Measurements from ENCODE around the gene SUGCT.

The SUGCT gene

DNA sequence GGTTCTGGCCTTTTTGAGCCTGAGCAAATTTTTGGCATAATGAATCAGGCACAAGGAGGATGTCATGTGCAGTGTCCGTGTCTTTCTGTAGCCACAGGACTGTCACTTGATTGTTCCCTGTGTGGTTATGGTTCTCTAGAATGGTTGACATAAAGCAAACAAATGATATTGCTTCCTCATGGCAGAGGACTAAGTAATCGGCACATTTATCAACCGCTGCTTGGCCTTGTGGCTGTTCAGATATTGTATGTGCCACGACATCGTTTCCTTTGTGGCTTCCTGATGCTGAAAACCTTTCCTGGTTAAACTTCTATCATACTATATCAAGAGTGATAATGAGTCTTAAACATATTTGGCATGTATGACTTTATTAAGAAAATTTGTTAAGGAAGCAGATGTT lies 598.8 kb downstream of the SUGCT start:
- Histone ChIP-seq H3K27me3 (ENCODE audit: insufficient read depth, low read length, poor library complexity, severe bottlenecking) (peaks cover 66% of the 10 kb centered on the region), H3F3A (ENCODE audit: low read depth) (peaks cover 2% of the 10 kb centered on the region; the same call in 1 of the 2 replicates), H3K4me2 (ENCODE audit: low read depth, low read length, poor library complexity, severe bottlenecking) (peak overlapping the region; percentile 10), H3K4me1 (ENCODE audit: insufficient read depth, low read length, poor library complexity, severe bottlenecking) (peaks cover 10% of the 10 kb centered on the region), H4K20me1 (ENCODE audit: insufficient read depth, low read length, poor library complexity, severe bottlenecking) (no peaks in the 10 kb centered on the region), H3K36me3 (ENCODE audit: insufficient read depth, low read length) (no peaks in the 10 kb centered on the region), H3K79me2 (ENCODE audit: insufficient read depth, low read length) (no peaks in the 10 kb centered on the region), H3K4me3 (ENCODE audit: low read length, poor library complexity, severe bottlenecking) (no peak overlapping the region), H3K9me2 (replicated peaks; ENCODE audit: low read depth, low read length) (no peaks in the 10 kb centered on the region), H3K9ac (ENCODE audit: low read depth, low read length, poor library complexity, severe bottlenecking) (no peak overlapping the region), H2AFZ (ENCODE audit: low read length) (no peak overlapping the region), H3K9me3 (ENCODE audit: insufficient read depth, low read depth, low read length) (no peaks in the 10 kb centered on the region)
- peak; percentile 98 for TF ChIP-seq EZH2phosphoT487 (IDR thresholded peaks at IDR 0.05; ENCODE audit: borderline replicate concordance)
- TF ChIP-seq, protein P1, sequence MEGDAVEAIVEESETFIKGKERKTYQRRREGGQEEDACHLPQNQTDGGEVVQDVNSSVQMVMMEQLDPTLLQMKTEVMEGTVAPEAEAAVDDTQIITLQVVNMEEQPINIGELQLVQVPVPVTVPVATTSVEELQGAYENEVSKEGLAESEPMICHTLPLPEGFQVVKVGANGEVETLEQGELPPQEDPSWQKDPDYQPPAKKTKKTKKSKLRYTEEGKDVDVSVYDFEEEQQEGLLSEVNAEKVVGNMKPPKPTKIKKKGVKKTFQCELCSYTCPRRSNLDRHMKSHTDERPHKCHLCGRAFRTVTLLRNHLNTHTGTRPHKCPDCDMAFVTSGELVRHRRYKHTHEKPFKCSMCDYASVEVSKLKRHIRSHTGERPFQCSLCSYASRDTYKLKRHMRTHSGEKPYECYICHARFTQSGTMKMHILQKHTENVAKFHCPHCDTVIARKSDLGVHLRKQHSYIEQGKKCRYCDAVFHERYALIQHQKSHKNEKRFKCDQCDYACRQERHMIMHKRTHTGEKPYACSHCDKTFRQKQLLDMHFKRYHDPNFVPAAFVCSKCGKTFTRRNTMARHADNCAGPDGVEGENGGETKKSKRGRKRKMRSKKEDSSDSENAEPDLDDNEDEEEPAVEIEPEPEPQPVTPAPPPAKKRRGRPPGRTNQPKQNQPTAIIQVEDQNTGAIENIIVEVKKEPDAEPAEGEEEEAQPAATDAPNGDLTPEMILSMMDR (conservative IDR thresholded peaks at IDR 0.05; ENCODE audit: low read length), result no peak

- Histone ChIP-seq H3K9me3 (ENCODE audit: insufficient read depth, low read depth, low read length) (no peaks in the 10 kb centered on the region), H3K4me3 (ENCODE audit: low read length, poor library complexity, severe bottlenecking) (no peak overlapping the region), H3K27me3 (ENCODE audit: insufficient read depth, low read length, poor library complexity, severe bottlenecking) (peaks cover 39% of the 10 kb centered on the region), H3K9me2 (replicated peaks; ENCODE audit: low read depth, low read length) (no peaks in the 10 kb centered on the region), H3K4me1 (ENCODE audit: insufficient read depth, low read length, poor library complexity, severe bottlenecking) (no peaks in the 10 kb centered on the region), H3K4me2 (ENCODE audit: low read depth, low read length, poor library complexity, severe bottlenecking) (no peak overlapping the region), H3F3A (ENCODE audit: low read depth) (no peaks in the 10 kb centered on the region), H3K9ac (ENCODE audit: low read depth, low read length, poor library complexity, severe bottlenecking) (no peak overlapping the region), H2AFZ (ENCODE audit: low read length) (no peak overlapping the region), H3K79me2 (ENCODE audit: insufficient read depth, low read length) (no peaks in the 10 kb centered on the region), H3K36me3 (ENCODE audit: insufficient read depth, low read length) (no peaks in the 10 kb centered on the region), H4K20me1 (ENCODE audit: insufficient read depth, low read length, poor library complexity, severe bottlenecking) (no peaks in the 10 kb centered on the region)
- no peak for TF ChIP-seq EZH2phosphoT487 (IDR thresholded peaks at IDR 0.05; ENCODE audit: borderline replicate concordance)
- TF ChIP-seq, protein P1 (conservative IDR thresholded peaks at IDR 0.05; ENCODE audit: low read length), result no peak
Measured at GRCh38 chr7:40739257-40739656, 604.5 kb downstream of the SUGCT start.

DNA sequence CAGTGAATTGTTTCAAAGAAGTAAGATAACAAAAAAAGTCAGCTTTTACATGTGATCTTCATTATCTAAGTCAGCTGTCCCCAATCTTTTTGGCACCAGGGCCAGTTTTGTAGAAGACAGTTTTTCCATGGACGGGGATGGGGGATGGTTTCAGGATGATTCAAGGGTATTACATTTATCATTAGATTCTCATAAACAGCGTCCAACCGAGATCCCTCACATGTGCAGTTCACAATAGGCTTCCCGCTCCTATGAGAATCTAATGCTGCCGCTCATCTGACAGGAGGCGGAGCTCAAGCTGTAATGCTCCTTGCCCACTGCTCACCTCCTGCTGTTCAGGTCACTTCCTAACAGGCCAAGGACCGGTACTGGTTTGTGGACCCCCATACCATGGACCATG lies 607.5 kb downstream of the SUGCT start:
- Histone ChIP-seq H3K4me2 (ENCODE audit: low read depth, low read length, poor library complexity, severe bottlenecking) (no peak overlapping the region), H3F3A (ENCODE audit: low read depth) (no peaks in the 10 kb centered on the region), H3K9me3 (ENCODE audit: insufficient read depth, low read depth, low read length) (no peaks in the 10 kb centered on the region), H4K20me1 (ENCODE audit: insufficient read depth, low read length, poor library complexity, severe bottlenecking) (no peaks in the 10 kb centered on the region), H3K4me3 (ENCODE audit: low read length, poor library complexity, severe bottlenecking) (no peak overlapping the region), H3K9ac (ENCODE audit: low read depth, low read length, poor library complexity, severe bottlenecking) (no peak overlapping the region), H3K27me3 (ENCODE audit: insufficient read depth, low read length, poor library complexity, severe bottlenecking) (peaks cover 35% of the 10 kb centered on the region), H3K36me3 (ENCODE audit: insufficient read depth, low read length) (no peaks in the 10 kb centered on the region), H2AFZ (ENCODE audit: low read length) (no peak overlapping the region), H3K79me2 (ENCODE audit: insufficient read depth, low read length) (no peaks in the 10 kb centered on the region), H3K4me1 (ENCODE audit: insufficient read depth, low read length, poor library complexity, severe bottlenecking) (no peaks in the 10 kb centered on the region), H3K9me2 (replicated peaks; ENCODE audit: low read depth, low read length) (no peaks in the 10 kb centered on the region)
- no peak for TF ChIP-seq EZH2phosphoT487 (IDR thresholded peaks at IDR 0.05; ENCODE audit: borderline replicate concordance)
- TF ChIP-seq, protein P1 (conservative IDR thresholded peaks at IDR 0.05; ENCODE audit: low read length), result no peak
